C1 segment of cervical spinal cord (tissue), 14 donors: ENCODE measurements around the gene ANKRD13D.

Experiments
- DNase-seq, 14 donors: peaks; one replicate each; lab custom pipeline; 2025; lab: John Stamatoyannopoulos, UW

Gene ANKRD13D

GRCh38 chr11:67273260-67273990 is 15.7 kb upstream of the ANKRD13D start:
- DNase-seq = no peak

GRCh38 chr11:67274768-67275605 is 14.1 kb upstream of the ANKRD13D start:
- peak in 1 of 14 donors; percentile 24 for DNase-seq

DNA sequence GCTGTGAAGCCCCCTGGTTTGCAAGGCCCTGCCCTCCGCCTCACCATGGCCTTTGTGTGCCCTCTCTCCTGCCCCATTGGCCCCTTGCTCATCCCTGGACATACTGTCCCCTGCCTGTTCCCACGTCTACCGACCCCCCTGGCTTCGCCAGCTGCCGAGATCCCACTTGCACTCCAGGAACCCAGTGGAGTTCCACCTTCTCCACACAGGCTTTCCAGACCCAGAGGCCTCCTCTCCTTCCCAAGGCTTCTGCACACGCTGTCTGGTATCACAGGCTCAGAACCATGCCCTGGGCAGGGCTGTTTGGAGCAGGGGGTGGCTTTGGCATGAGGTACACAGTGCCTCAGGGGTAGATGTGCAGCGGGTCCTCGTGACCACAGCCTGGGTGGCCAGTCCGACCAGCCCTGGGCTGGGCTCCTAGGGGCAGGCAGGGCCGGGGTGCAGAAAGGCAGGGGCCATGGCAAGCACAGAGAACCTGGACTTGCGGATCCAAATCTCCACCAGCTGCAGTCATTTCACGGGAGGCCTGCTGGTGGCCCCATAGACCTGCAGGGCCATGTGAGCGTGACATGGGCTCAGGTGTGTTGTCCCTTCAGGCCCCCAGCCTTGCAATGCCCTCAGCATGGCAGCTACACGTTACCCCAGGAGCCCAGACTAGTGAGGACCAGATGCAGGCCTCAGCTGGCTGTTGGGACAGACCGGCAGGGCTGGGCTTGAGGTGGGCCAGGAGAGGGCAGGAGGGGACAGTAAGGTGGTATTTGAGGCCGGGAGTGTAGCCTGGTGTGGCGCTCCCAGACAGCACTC is 13.3 kb upstream of the ANKRD13D start:
- no peak for DNase-seq

- peak in 3 of 14 donors; percentile 22 to 55 (median 40) for DNase-seq
Measured at GRCh38 chr11:67276781-67277230, 12.3 kb upstream of the ANKRD13D start.

GRCh38 chr11:67277231-67277961 is 11.7 kb upstream of the ANKRD13D start:
- DNase-seq = peak in 8 of 14 donors; percentile 41 to 76 (median 60)

DNA sequence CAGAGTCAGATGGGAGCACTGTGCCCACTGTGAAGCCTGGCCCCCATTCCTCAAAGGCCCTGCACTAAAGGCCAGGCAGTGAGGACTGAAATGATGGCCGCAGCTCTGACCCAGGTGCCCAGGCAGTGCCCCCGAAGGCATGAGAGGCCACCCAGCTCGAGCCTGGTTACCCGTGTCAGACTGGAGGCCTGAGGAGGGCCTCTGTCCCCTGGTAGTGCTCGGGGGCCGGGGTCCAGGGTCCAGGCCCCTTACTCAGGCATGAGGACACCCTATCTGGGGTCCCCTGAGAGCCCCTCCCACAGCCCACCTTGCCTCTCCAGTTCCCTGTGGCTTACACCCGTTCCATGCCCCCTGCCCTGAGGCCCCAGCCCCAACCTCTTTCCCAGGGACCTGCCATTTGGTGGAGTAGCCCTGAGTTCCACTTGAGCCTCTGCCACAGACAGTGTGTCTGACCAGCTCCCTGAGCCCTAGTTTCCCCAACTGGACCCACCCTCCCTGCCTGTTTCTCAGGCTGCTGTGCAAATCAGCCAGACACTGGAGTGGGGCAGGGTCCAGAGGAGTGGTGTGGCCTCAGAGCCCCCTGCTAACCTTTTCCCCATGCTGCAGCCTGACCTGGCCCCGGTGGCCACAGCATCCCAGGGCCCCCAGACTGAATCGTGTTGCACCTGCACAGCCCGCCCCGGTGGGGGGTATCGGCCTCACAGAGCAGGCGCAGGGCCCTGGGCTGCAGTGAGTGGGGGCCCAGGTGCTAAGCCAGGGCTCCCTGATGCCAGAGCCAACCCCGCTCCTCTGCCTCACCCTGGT is 10.8 kb upstream of the ANKRD13D start:
- DNase-seq = no peak

DNA sequence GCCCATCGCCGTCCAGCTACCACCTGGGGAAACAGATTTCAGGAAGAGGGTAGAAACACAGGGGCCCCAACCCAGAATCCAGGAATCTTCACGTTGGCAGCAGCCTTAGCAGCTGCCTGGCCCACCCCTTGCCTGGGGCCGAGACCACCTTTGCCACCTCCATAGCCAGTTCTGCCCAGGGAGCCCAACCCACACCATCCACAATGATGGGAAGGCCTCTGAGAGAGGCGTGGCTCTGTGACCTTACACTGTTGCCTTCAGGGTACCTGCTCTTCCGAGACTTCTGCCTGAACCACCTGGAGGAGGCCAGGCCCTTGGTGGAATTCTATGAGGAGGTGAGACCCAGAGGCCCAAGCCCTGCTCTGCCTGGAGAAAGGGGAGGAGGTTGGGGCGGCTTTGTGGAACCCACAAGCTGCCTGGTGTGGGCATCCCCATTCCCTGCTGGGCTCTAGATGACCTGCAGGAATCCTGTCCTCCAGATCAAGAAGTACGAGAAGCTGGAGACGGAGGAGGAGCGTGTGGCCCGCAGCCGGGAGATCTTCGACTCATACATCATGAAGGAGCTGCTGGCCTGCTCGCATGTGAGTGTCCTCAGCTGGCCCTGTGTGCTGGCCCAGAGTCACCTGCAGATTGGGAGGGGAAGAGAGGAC is 10.0 kb upstream of the ANKRD13D start:
- DNase-seq = no peak

DNA sequence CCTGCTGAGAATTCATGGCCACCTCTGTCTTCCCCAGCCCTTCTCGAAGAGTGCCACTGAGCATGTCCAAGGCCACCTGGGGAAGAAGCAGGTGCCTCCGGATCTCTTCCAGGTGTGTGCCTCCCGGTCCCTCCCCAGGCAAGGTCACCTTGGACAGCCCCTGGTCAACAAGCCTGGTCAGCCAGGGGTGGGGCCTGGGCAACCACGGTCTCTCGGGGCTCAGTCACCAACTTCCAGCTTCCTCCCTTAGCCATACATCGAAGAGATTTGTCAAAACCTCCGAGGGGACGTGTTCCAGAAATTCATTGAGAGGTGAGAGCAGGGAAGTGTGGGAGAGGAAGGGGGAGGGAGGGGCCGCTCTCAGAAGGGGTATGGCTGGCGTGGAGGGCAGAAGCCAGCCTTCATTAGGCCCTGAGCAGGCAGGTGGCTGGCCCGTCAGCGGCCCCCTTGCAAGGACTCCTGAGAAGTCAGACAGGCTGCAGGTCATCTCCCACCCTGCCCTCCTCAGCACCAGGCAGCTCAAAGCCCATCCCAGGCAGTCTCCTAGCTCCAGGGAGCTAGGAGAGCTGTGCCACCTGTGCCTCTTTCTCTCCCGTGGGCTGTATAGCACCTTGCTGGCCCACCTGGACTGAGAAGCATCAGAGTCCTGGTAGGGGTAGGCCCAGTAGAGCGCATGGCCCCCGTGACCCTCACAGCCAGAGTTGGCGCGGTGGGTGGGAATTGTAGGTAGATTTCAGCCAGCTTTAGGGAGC is 9.3 kb upstream of the ANKRD13D start:
- no peak for DNase-seq

DNA sequence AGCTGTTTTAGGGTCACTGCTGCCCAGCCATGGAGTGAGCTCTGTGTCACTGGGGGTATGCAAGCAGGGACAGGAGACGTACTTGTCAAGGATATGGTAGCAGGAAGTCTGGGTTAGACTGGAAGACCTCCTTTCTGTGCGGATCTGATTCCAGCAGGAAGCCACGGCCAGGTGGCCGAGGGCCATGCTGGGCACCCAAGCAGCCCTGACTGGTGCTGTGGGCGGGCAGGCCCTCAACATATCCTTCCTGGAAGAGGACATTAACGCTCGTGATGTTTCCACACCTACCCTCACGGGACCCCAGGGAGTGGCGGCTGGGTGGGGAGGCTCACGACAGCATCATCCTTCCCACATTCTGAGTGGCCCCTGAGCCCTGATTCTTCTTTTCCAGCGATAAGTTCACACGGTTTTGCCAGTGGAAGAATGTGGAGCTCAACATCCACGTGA is 8.7 kb upstream of the ANKRD13D start:
- no peak for DNase-seq

GRCh38 chr11:67280788-67281551 is 8.1 kb upstream of the ANKRD13D start:
- DNase-seq = no peak

DNA sequence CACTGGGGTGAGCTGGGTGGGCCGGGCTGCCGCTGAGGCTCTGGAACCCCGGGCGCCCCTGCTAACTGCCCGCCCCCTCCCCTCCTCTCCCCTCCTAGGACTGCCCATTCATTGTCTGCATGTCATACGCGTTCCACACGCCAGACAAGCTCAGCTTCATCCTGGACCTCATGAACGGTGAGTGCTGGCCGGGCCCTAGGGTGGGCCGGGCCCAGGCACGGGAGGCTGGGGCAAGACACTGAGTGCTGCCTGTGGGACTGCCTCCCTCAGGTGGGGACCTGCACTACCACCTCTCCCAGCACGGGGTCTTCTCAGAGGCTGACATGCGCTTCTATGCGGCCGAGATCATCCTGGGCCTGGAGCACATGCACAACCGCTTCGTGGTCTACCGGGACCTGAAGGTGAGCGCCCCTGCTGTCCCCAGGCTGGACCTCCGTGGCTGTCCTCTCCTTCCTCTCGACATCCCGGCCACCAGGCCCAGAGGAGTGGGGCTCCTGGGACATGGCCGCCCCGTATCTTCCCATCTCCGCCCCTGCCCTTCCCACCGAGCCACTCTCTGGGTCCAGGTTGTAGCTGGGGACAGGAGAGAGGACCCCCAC is 7.5 kb upstream of the ANKRD13D start:
- no peak for DNase-seq

DNA sequence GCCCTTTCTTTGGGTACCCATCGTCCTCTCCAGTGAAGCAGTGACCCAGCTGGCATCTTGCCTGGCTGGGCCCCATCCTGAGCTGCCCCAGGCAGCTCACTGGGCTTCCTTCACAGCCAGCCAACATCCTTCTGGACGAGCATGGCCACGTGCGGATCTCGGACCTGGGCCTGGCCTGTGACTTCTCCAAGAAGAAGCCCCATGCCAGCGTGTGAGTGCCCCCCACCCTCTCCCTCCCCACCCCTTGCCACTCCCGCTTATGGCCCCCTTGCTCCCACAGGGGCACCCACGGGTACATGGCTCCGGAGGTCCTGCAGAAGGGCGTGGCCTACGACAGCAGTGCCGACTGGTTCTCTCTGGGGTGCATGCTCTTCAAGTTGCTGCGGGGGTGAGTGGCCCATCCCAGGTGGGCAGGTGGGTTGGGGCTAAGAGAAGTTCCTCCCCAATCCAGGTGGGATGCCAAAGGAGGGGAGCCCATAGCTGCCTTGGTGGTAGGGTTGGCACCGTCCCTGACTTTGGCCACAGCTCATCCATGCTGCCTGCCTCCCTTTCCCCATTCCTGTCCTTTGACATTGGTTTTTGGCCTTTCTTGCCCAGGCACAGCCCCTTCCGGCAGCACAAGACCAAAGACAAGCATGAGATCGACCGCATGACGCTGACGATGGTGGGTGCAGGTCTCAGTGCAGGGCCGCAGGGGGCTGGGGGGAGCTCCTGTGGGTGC is 6.8 kb upstream of the ANKRD13D start:
- DNase-seq = no peak

- DNase-seq = no peak
Measured at GRCh38 chr11:67282876-67283371, 6.2 kb upstream of the ANKRD13D start.

DNA sequence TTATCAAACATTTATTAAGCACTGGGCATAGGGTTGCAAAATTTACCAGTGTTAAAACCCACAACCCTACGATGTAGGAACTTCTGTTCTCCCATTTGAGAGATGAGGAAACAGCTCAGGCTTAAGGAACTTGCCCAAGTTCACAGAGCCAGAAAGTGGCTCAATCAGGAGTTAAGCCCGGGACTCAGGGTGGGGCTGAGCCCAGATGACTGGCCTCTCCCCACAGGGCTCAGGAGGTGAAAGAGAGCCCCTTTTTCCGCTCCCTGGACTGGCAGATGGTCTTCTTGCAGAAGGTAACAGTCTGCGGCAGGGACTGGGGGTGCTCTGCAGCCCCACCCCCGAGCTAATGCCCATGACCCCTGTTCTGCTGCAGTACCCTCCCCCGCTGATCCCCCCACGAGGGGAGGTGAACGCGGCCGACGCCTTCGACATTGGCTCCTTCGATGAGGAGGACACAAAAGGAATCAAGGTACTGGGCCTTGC is 5.6 kb upstream of the ANKRD13D start:
- DNase-seq = no peak

GRCh38 chr11:67284811-67285540 is 4.1 kb upstream of the ANKRD13D start:
- no peak for DNase-seq
